SK-N-SH (cell line): Measurements from ENCODE around the gene WWOX. TPM values are rescaled to one million over a fixed set of nuclear protein-coding genes. Genes with fewer than 3 reads are reported as not detected.

Experiments used
- CTCF ChIA-PET: fragments of 300-600, 350-600 bp; formaldehyde crosslinking; extraction: SDS; loops from one replicate; lab custom pipeline; 2021; lab: Yijun Ruan, JAX
- POLR2A ChIA-PET: fragments of 350-600 bp; sonication (Branson Sonifier 250); formaldehyde crosslinking; extraction: SDS; loops from one replicate; lab custom pipeline; 2020; ENCODE audit warnings: antibody characterized with exemption, inconsistent platforms; lab: Yijun Ruan, JAX
- DNase-seq: peaks from one replicate; pipeline ENCODE4 v3.0.0; 2012
- H2AFZ ChIP-seq: fragments of 200-600 bp; sonication (generic); 2 replicates; pipeline ENCODE4 v1.8.1; 2016; ENCODE audit warnings: antibody characterized with exemption, mild to moderate bottlenecking, low read depth
- H3F3A ChIP-seq: fragments of 200-600 bp; sonication (generic); replicated peaks from 2 replicates; pipeline ENCODE3; 2016; ENCODE audit warnings: antibody characterized with exemption, mild to moderate bottlenecking; ENCODE audit not compliant: insufficient read depth
- H3K27ac ChIP-seq, 2 experiments: fragments of 200-500 bp in 1 of 2; fragments of 200-600 bp in 1 of 2; sonication (Bioruptor generic) in 1 of 2; sonication (generic), shearing (Covaris generic) in 1 of 2; 2 replicates each; pipeline versions ENCODE4 v1.5.1 to v1.6.1; 2014 to 2016; ENCODE audit warnings: low read depth in 2 of 2, inconsistent platforms in 1 of 2, low read length in 1 of 2, mild to moderate bottlenecking in 1 of 2, mixed read lengths in 1 of 2
- H3K27me3 ChIP-seq: fragments of 200-600 bp; sonication (generic), shearing (Covaris generic); 2 replicates; pipeline ENCODE4 v1.6.1; 2016; ENCODE audit warnings: mixed run types; ENCODE audit not compliant: insufficient read depth
- H3K36me3 ChIP-seq, 2 experiments: fragments of 200-500 bp in 1 of 2; fragments of 200-600 bp in 1 of 2; sonication (Bioruptor generic) in 1 of 2; sonication (generic) in 1 of 2; replicated peaks in 1 of 2; 2 replicates each; pipeline versions ENCODE3 to v1.5.1; 2014 to 2016; ENCODE audit warnings: low read length in 1 of 2, mild to moderate bottlenecking in 1 of 2; ENCODE audit not compliant: insufficient read depth in 2 of 2, control insufficient read depth in 1 of 2
- H3K4me1 ChIP-seq, 2 experiments: fragments of 200-500 bp in 1 of 2; fragments of 200-600 bp in 1 of 2; sonication (Bioruptor generic) in 1 of 2; sonication (generic), shearing (Covaris generic) in 1 of 2; 2 replicates each; pipeline versions ENCODE4 v1.5.1 to v1.6.1; 2014 to 2016; ENCODE audit warnings: low read depth in 1 of 2, low read length in 1 of 2, mixed run types in 1 of 2; ENCODE audit not compliant: insufficient read depth in 2 of 2, control insufficient read depth in 1 of 2
- H3K4me2 ChIP-seq: fragments of 200-600 bp; sonication (generic), shearing (Covaris generic); 2 replicates; pipeline ENCODE4 v1.6.1; 2017; ENCODE audit warnings: mixed run types
- H3K4me3 ChIP-seq, 2 experiments: fragments of 200-500 bp in 1 of 2; fragments of 200-600 bp in 1 of 2; sonication (Bioruptor generic) in 1 of 2; sonication (generic), shearing (Covaris generic) in 1 of 2; 2 replicates each; pipeline versions ENCODE4 v1.5.1 to v1.8.1; 2014 to 2016; ENCODE audit warnings: low read depth in 2 of 2, inconsistent platforms in 1 of 2, low read length in 1 of 2, mild to moderate bottlenecking in 1 of 2, mixed read lengths in 1 of 2, moderate library complexity in 1 of 2
- H3K79me2 ChIP-seq: fragments of 200-600 bp; sonication (generic); 2 replicates; pipeline ENCODE4 v1.8.1; 2017; ENCODE audit warnings: mild to moderate bottlenecking; ENCODE audit not compliant: insufficient read depth
- H3K9ac ChIP-seq: fragments of 200-600 bp; sonication (generic); 2 replicates; pipeline ENCODE4 v1.6.1; 2017; ENCODE audit warnings: mixed run types
- H3K9me2 ChIP-seq: fragments of 200-600 bp; sonication (generic); 2 replicates; pipeline ENCODE4 v1.6.1; 2017; ENCODE audit warnings: mixed run types
- H3K9me3 ChIP-seq: fragments of 200-600 bp; sonication (generic); 2 replicates; pipeline ENCODE4 v1.6.1; 2017; ENCODE audit warnings: mixed run types, mild to moderate bottlenecking, moderate library complexity
- H4K20me1 ChIP-seq: fragments of 200-600 bp; sonication (generic); 2 replicates; pipeline ENCODE4 v1.6.1; 2017; ENCODE audit warnings: mild to moderate bottlenecking, mixed run types; ENCODE audit not compliant: insufficient read depth
- CTCF ChIP-seq: fragments of 200-600 bp; sonication (generic); IDR thresholded peaks from 2 replicates; pipeline ENCODE4 v1.6.1; 2017; ENCODE audit warnings: antibody characterized with exemption, mild to moderate bottlenecking, moderate library complexity
- EP300 ChIP-seq, 2 experiments: IDR thresholded peaks; 2 replicates each; pipeline versions ENCODE4 v1.4.0 to v1.6.1; 2012; ENCODE audit warnings: borderline replicate concordance in 1 of 2, low read depth in 1 of 2, low read length in 1 of 2
- FOSL2 ChIP-seq: IDR thresholded peaks from 2 replicates; pipeline ENCODE4 v1.4.0; 2012; ENCODE audit warnings: low read depth, mild to moderate bottlenecking, moderate library complexity, borderline replicate concordance
- FOXM1 ChIP-seq: IDR thresholded peaks from 2 replicates; pipeline ENCODE4 v1.4.0; 2012; ENCODE audit warnings: low read depth, mild to moderate bottlenecking
- GABPA ChIP-seq: IDR thresholded peaks from 2 replicates; pipeline ENCODE4 v1.4.0; 2012; ENCODE audit warnings: low read depth, mild to moderate bottlenecking
- GATA2 ChIP-seq: sonication (generic); formaldehyde crosslinking; IDR thresholded peaks from 2 replicates; pipeline ENCODE4 v1.5.0; 2020; ENCODE audit warnings: mild to moderate bottlenecking, missing genetic modification reagents
- JUND ChIP-seq: IDR thresholded peaks from 2 replicates; pipeline ENCODE4 v1.4.0; 2012
- MAX ChIP-seq: IDR thresholded peaks from 2 replicates; pipeline ENCODE4 v1.4.0; 2012; ENCODE audit warnings: low read depth
- MXI1 ChIP-seq: IDR thresholded peaks from 2 replicates; pipeline ENCODE4 v1.6.1; 2012; ENCODE audit warnings: mild to moderate bottlenecking, low read depth, low read length, improper control_type of control experiment
- NFIC ChIP-seq: IDR thresholded peaks from 2 replicates; pipeline ENCODE4 v1.4.0; 2012; ENCODE audit warnings: borderline replicate concordance
- NRF1 ChIP-seq: IDR thresholded peaks from 2 replicates; pipeline ENCODE4 v1.6.1; 2012; ENCODE audit warnings: low read depth, mild to moderate bottlenecking, low read length
- POLR2AphosphoS5 ChIP-seq: IDR thresholded peaks from 2 replicates; pipeline ENCODE4 v1.6.1; 2012; ENCODE audit warnings: low read depth, low read length
- RCOR1 ChIP-seq: fragments of 150-350 bp; IDR thresholded peaks from 2 replicates; pipeline ENCODE4 v1.6.1; 2017; ENCODE audit warnings: antibody characterized with exemption, low read length
- REST ChIP-seq: IDR thresholded peaks from 2 replicates; pipeline ENCODE4 v1.6.1; 2012; ENCODE audit warnings: mild to moderate bottlenecking, low read depth, low read length, moderate library complexity
- SIN3A ChIP-seq: IDR thresholded peaks from 2 replicates; pipeline ENCODE4 v1.6.1; 2012; ENCODE audit warnings: low read depth, mild to moderate bottlenecking, low read length, moderate library complexity, borderline replicate concordance
- SMC3 ChIP-seq: IDR thresholded peaks from 2 replicates; pipeline ENCODE4 v1.6.1; 2012; ENCODE audit warnings: low read depth, low read length, improper control_type of control experiment
- YY1 ChIP-seq: IDR thresholded peaks from 2 replicates; pipeline ENCODE4 v1.4.0; 2012; ENCODE audit warnings: low read depth, mild to moderate bottlenecking
- WGBS: methylation state at CpG from one replicate; pipeline ENCODE4 v1.1.6; 2017; ENCODE audit warnings: low lambda C conversion rate; 5-methylcytosine and 5-hydroxymethylcytosine counted together
- polyA plus RNA-seq, 3 experiments: library from polyadenylated mRNA; depleted of rRNA; stranded (reverse); fragments of >200 nt; gene quantifications; 2 replicates each; pipeline ENCODE4 v1.2.3, GENCODE V29; 2012

Gene WWOX
- polyA plus RNA-seq, 1 of the 3 experiments (the other 2 are of a cell fraction): 10.8 TPM

- no peak overlapping the region for H3K9ac ChIP-seq
- H4K20me1 ChIP-seq: no peaks in the 10 kb centered on the region
- H2AFZ ChIP-seq: no peak overlapping the region
- no peaks in the 10 kb centered on the region for H3K9me2 ChIP-seq
- H3K36me3 ChIP-seq: no peaks in the 10 kb centered on the region
- no peak overlapping the region for H3K4me2 ChIP-seq
- TF ChIP-seq RCOR1 (no peak), REST (no peak), NFIC (no peak), MAX (no peak), SIN3A (no peak), FOSL2 (no peak), FOXM1 (no peak), JUND (no peak), NRF1 (no peak), GATA2 (CRISPR knock-in tag) (no peak), EP300 (IDR thresholded peaks at IDR 0.05; ENCODE audit: borderline replicate concordance in 1 of 2, low read depth in 1 of 2, low read length in 1 of 2) (no peak), GABPA (no peak), SMC3 (no peak), MXI1 (no peak), YY1 (no peak), POLR2AphosphoS5 (no peak), CTCF (no peak)
- TF ChIP-seq, all 33 proteins: peak for 0
- no peak overlapping the region for H3K27ac ChIP-seq
- H3K27me3 ChIP-seq: no peaks in the 10 kb centered on the region
- 53% methylated on average over 13 of the region's 13 CpGs for WGBS
- ChIA-PET CTCF (no interaction called here), POLR2A (no interaction called here)
- no peaks in the 10 kb centered on the region for H3K79me2 ChIP-seq
- no peak overlapping the region for H3K4me3 ChIP-seq
- no peaks in the 10 kb centered on the region for H3K9me3 ChIP-seq
- H3F3A ChIP-seq: no peaks in the 10 kb centered on the region
- peaks cover 0 to 3% of the 10 kb centered on the region in 2 experiments; a peak in 1 of 4 replicates for H3K4me1 ChIP-seq
- DNase-seq: no peak
Measured at GRCh38 chr16:79150632-79151310, 1051.3 kb downstream of the WWOX start.
